GM06990 (cell line): Measurements from ENCODE around the gene KNCN.

Source experiments
- DNase-seq: peaks from one replicate; pipeline ENCODE4 v3.0.0-alpha.2; 2011; ENCODE audit not compliant: insufficient read length; ENCODE audit errors: extremely low read depth
- H3K27me3 ChIP-seq: replicated peaks from 2 replicates; pipeline ENCODE4 v1.6.0; 2011; ENCODE audit warnings: low read length; ENCODE audit not compliant: control insufficient read depth, insufficient read depth
- H3K36me3 ChIP-seq: 2 replicates; pipeline ENCODE4 v1.5.1; 2011; ENCODE audit warnings: low read length; ENCODE audit not compliant: control insufficient read depth, insufficient read depth
- H3K4me3 ChIP-seq: replicated peaks from 2 replicates; pipeline ENCODE4 v1.5.1; 2011; ENCODE audit warnings: low read depth, mild to moderate bottlenecking, control low read depth, low read length
- CTCF ChIP-seq: IDR thresholded peaks from 2 replicates; pipeline ENCODE4 v1.5.1; 2011; ENCODE audit warnings: low read length, control low read depth, mild to moderate bottlenecking, inconsistent platforms; ENCODE audit not compliant: insufficient read depth, poor library complexity, severe bottlenecking

Gene KNCN

DNA sequence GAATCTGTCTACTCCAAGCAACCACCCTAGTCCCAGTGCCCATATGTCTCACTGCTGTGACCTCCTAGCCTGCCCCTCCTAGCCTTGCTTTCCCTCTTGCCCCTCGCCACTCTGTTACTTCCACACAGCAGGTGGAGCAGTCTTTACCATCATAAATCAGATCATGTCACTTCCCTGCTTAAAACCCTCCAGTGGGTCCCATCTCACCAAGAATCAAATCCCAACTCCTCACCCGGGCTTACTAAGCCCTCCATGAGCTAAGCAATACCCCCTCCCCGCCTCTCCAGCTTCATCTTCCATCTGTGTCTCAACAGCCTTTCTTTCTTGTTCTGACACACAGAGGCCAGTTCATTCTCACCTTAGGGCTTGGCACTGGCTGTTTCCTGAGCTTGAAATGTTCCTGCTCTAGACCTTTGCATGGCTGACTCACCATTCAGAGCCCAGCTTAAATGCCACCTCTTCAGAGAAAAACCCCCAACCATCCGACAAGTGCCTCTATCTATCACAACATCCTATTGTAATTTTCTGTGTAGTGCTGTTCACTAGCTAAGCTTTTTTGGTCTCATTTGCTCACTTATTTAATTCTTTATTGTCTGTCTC, 22.3 kb downstream of the KNCN start:
- Histone ChIP-seq H3K4me3 (no peak overlapping the region), H3K36me3 (no peaks in the 10 kb centered on the region), H3K27me3 (peaks cover 4% of the 10 kb centered on the region)
- no peak for DNase-seq
- no peak for TF ChIP-seq CTCF

GRCh38 chr1:46528297-46528955, 23.0 kb downstream of the KNCN start:
- H3K4me3 ChIP-seq = no peak overlapping the region
- no peak for DNase-seq
- no peaks in the 10 kb centered on the region for H3K36me3 ChIP-seq
- no peak for TF ChIP-seq CTCF
- peaks cover 4% of the 10 kb centered on the region for H3K27me3 ChIP-seq

DNA sequence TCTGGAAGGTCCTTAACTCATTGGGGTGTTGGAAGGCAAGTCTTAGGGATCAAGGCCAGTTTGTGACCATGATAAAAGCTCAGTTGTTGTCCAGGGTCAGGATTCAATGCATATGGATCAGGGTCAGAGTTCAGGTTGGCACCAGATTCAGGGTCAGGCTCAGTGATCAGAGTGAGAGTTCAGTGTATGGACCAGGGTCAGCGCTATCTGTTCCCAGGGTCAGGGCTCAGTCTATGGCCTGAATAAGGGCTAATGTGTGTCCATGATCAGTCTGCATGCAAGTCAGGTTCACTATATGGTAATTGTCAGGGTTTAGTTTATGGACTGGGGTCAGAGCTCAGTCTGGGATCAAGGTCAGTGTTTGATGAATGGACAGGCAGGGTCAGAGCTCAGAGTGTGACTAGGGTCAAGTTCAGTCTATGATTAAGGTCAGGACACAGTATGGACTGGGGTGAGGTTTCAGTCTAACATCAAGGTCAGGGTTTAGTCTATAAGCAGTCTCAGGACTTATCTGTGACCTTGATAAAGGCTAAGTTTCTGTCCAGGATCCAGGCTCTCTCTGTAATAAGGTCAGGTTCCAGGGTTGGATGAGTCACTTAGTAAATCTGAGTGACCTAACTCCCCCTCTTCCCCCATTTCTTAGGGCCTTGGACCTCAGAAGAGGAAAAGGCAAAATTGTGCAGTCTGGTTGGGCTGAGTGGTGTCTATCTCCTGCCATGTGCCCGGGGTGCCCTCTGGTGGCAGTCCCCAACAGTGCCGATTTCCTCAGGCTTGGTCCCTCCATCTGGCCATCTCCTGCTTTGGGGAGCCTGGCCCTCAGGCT, 23.8 kb downstream of the KNCN start:
- TF ChIP-seq CTCF = peak; percentile 96
- DNase-seq = peak; percentile 40
- H3K27me3 ChIP-seq = peaks cover 4% of the 10 kb centered on the region
- H3K4me3 ChIP-seq = no peak overlapping the region
- no peaks in the 10 kb centered on the region for H3K36me3 ChIP-seq

DNA sequence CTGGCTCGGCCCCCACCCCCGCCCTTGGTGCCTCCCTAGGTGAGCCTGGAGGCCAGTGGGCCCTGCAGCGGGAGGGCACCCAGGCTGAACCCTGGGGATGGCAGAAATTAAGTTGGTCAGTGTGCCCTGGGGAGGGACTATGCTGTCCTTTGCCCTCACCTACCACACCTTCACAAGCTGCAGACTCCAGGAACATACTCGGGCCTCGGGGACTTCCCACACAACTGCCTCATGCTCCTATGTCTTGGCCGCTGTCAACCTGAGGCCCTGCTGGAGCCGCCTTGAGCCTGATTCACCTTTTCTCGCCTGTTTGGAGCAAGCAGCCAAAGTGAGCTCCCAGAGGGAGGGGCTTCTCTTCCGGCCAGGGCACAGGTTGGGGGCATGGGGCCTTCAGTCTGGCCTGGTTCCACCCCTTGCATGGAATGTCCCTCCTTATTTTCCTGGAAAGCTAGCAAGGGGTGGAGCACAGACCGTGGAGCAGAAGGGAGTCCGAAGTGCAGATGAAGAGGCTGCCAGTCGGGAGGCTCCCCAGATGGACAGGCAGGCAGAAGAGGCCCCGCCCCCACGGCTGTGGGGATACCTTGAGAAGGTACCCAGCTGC, 24.7 kb downstream of the KNCN start:
- DNase-seq = no peak
- H3K4me3 ChIP-seq = no peak overlapping the region
- no peaks in the 10 kb centered on the region for H3K36me3 ChIP-seq
- TF ChIP-seq CTCF = no peak
- peaks cover 4% of the 10 kb centered on the region for H3K27me3 ChIP-seq

DNA sequence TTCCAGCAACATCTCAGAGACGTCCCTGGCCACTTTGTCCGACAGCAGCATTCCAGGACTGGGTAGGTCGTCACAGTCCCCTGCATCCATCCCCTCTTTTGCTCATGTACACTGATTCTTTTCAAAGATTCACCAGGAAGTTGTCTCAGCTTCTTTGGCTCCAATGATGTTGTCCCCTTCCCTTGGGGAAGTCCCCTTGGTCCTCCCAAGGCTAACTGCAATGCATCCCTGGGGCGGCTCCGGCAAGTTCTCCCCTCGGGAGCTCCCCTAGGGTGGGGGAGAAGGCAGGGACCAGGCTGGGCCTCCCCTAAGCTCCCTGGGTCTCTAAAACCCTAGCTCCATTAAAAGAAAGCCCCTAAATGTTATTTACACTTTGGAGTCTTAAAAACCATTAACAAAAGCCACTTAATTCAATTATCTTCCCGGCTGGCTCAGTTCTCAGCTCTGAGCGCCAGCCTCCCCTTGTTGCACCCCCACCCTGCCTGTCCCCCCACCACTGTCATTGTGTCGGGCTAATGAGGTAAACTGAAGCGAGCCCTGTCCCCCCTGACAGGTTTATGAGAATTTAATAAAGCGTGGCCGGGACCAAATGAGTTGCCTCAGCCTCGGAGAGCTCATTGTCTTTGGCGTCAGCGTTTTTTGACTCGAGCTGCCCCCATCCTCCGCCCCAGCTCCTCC, 25.3 kb downstream of the KNCN start:
- no peak for DNase-seq
- no peak overlapping the region for H3K4me3 ChIP-seq
- TF ChIP-seq CTCF = no peak
- H3K27me3 ChIP-seq = peaks cover 4% of the 10 kb centered on the region
- H3K36me3 ChIP-seq = no peaks in the 10 kb centered on the region
